CD8-positive, alpha-beta memory T cell (primary cell): ENCODE data around the gene MEAK7. TPM values are rescaled to one million over a fixed set of nuclear protein-coding genes. Genes with fewer than 3 reads are reported as not detected.
A peak's percentile ranks its signal among the peaks of the same experiment; 100 is the strongest.

Source experiments
- CTCF ChIA-PET: fragments of 350-600 bp; sonication (Branson Sonifier 250); formaldehyde crosslinking; loops from one replicate; lab custom pipeline; 2021; ENCODE audit warnings: antibody characterized with exemption; lab: Charles Lee
- POLR2A ChIA-PET: fragments of 350-600 bp; sonication (Branson Sonifier 250); formaldehyde crosslinking; loops from one replicate; lab custom pipeline; 2021; ENCODE audit warnings: antibody characterized with exemption; lab: Charles Lee
- DNase-seq, 5 donors: peaks; one replicate each; pipeline versions ENCODE4 v3.0.0 to v3.0.0-alpha.2; 2020 to 2022; ENCODE audit warnings: mixed read lengths in 1 of 5
- H3K27ac ChIP-seq: one replicate; pipeline ENCODE4 v1.7.0; 2013; ENCODE audit warnings: low read depth, mild to moderate bottlenecking, low read length, moderate library complexity
- H3K27me3 ChIP-seq: 2 replicates; pipeline ENCODE4 v1.7.0; 2013; ENCODE audit warnings: low read length, mild to moderate bottlenecking; ENCODE audit not compliant: insufficient read depth, poor library complexity, severe bottlenecking
- H3K36me3 ChIP-seq: 2 replicates; pipeline ENCODE4 v1.7.0; 2013; ENCODE audit warnings: mild to moderate bottlenecking, low read length, moderate library complexity; ENCODE audit not compliant: insufficient read depth
- H3K4me1 ChIP-seq: 2 replicates; pipeline ENCODE4 v1.7.0; 2013; ENCODE audit warnings: mild to moderate bottlenecking, low read length, moderate library complexity; ENCODE audit not compliant: insufficient read depth
- H3K4me3 ChIP-seq: 2 replicates; pipeline ENCODE4 v1.7.0; 2013; ENCODE audit warnings: mild to moderate bottlenecking, low read length
- H3K9me3 ChIP-seq: 2 replicates; pipeline ENCODE4 v1.7.0; 2013; ENCODE audit warnings: mild to moderate bottlenecking, low read length
- H3K27ac Mint-ChIP-seq, 8 donors: one replicate each; pipeline ENCODE4 v1.8.0; 2020 to 2021; ENCODE audit warnings: mixed read lengths in 8 of 8, mild to moderate bottlenecking in 6 of 8, inconsistent platforms in 3 of 8, moderate library complexity in 3 of 8
- H3K27me3 Mint-ChIP-seq, 2 donors: one replicate each; pipeline ENCODE4 v1.8.0; 2020 to 2021; ENCODE audit warnings: mixed read lengths in 2 of 2, mild to moderate bottlenecking in 1 of 2, moderate library complexity in 1 of 2
- H3K36me3 Mint-ChIP-seq, 3 donors: one replicate each; pipeline ENCODE4 v1.8.0; 2020 to 2021; ENCODE audit warnings: mixed read lengths in 3 of 3, inconsistent platforms in 1 of 3, mild to moderate bottlenecking in 1 of 3
- H3K4me1 Mint-ChIP-seq, 3 donors: one replicate each; pipeline ENCODE4 v1.8.0; 2020 to 2021; ENCODE audit warnings: mixed read lengths in 3 of 3, inconsistent platforms in 1 of 3, mild to moderate bottlenecking in 1 of 3
- H3K4me3 Mint-ChIP-seq, 7 donors: one replicate each; pipeline ENCODE4 v1.8.0; 2020 to 2021; ENCODE audit warnings: mixed read lengths in 7 of 7, mild to moderate bottlenecking in 6 of 7, moderate library complexity in 4 of 7, inconsistent platforms in 2 of 7
- H3K9me3 Mint-ChIP-seq, 5 donors: one replicate each; pipeline ENCODE4 v1.8.0; 2020 to 2022; ENCODE audit warnings: mixed read lengths in 5 of 5, mild to moderate bottlenecking in 3 of 5, moderate library complexity in 2 of 5, inconsistent platforms in 1 of 5
- polyA plus RNA-seq: library from polyadenylated mRNA; unstranded; fragments of 300-500 nt; fragmentation: Illumina TruSeq; gene quantifications from one replicate; pipeline ENCODE4 v1.2.3, GENCODE V29; 2021
- total RNA-seq, 2 experiments: library from RNA; stranded (reverse); gene quantifications; one replicate each; pipeline ENCODE4 v1.2.3, GENCODE V29; 2021

The MEAK7 gene
- total and polyA plus RNA-seq, 3 experiments from 2014 or later, result 6.7 to 7.8 (median 7.7) TPM

- no peaks in the 10 kb centered on the region for H3K4me1 Mint-ChIP-seq
- peaks cover 9 to 41% (median 11%) of the 10 kb centered on the region in 3 donors for H3K36me3 Mint-ChIP-seq
- H3K27me3 Mint-ChIP-seq, result no peaks in the 10 kb centered on the region
- no peak overlapping the region for H3K4me3 Mint-ChIP-seq
- peaks cover 0 to 7% (median 6%) of the 10 kb centered on the region in 5 donors for H3K9me3 Mint-ChIP-seq
- H3K4me1 ChIP-seq, result no peaks in the 10 kb centered on the region
- H3K36me3 ChIP-seq, result no peaks in the 10 kb centered on the region
- ChIA-PET CTCF (no interaction called here), POLR2A (no interaction called here)
- no peaks in the 10 kb centered on the region for H3K9me3 ChIP-seq
- DNase-seq, result no peak
- H3K27me3 ChIP-seq, result no peaks in the 10 kb centered on the region
- no peak overlapping the region for H3K27ac ChIP-seq
- H3K4me3 ChIP-seq, result no peak overlapping the region
- H3K27ac Mint-ChIP-seq, result peak overlapping the region in 2 of 8 donors; percentile 35 to 72
Observed at GRCh38 chr16:84461413-84462295, 42.8 kb downstream of the MEAK7 start.

GRCh38 chr16:84461029-84461412 lies 43.4 kb downstream of the MEAK7 start:
- H3K27ac Mint-ChIP-seq, result peak overlapping the region in 1 of 8 donors; percentile 35
- no peaks in the 10 kb centered on the region for H3K27me3 Mint-ChIP-seq
- no peak overlapping the region for H3K4me3 Mint-ChIP-seq
- DNase-seq, result no peak
- H3K4me1 Mint-ChIP-seq, result no peaks in the 10 kb centered on the region
- Histone ChIP-seq H3K9me3 (no peaks in the 10 kb centered on the region), H3K27ac (no peak overlapping the region), H3K4me3 (no peak overlapping the region), H3K36me3 (no peaks in the 10 kb centered on the region), H3K27me3 (no peaks in the 10 kb centered on the region), H3K4me1 (no peaks in the 10 kb centered on the region)
- ChIA-PET CTCF (no interaction called here), POLR2A (no interaction called here)
- H3K36me3 Mint-ChIP-seq, result peaks cover 5 to 36% (median 7%) of the 10 kb centered on the region in 3 donors
- peaks cover 0 to 3% (median 0%) of the 10 kb centered on the region in 5 donors for H3K9me3 Mint-ChIP-seq

GRCh38 chr16:84460406-84461028 lies 43.9 kb downstream of the MEAK7 start:
- peaks cover under 1 to 33% (median 7%) of the 10 kb centered on the region in 3 donors for H3K36me3 Mint-ChIP-seq
- H3K27ac Mint-ChIP-seq, result no peak overlapping the region
- H3K4me3 Mint-ChIP-seq, result no peak overlapping the region
- no peaks in the 10 kb centered on the region for H3K27me3 Mint-ChIP-seq
- Histone ChIP-seq H3K4me3 (no peak overlapping the region), H3K36me3 (no peaks in the 10 kb centered on the region), H3K27ac (no peak overlapping the region), H3K4me1 (no peaks in the 10 kb centered on the region), H3K9me3 (no peaks in the 10 kb centered on the region), H3K27me3 (no peaks in the 10 kb centered on the region)
- DNase-seq, result no peak
- peaks cover 0 to 3% (median 0%) of the 10 kb centered on the region in 5 donors for H3K9me3 Mint-ChIP-seq
- ChIA-PET POLR2A (no interaction called here), CTCF (no interaction called here)
- no peaks in the 10 kb centered on the region for H3K4me1 Mint-ChIP-seq

GRCh38 chr16:84459941-84460405 lies 44.5 kb downstream of the MEAK7 start:
- H3K27me3 ChIP-seq, result no peaks in the 10 kb centered on the region
- H3K4me1 ChIP-seq, result no peaks in the 10 kb centered on the region
- H3K4me3 ChIP-seq, result no peak overlapping the region
- H3K27ac Mint-ChIP-seq, result no peak overlapping the region
- ChIA-PET CTCF (no interaction called here), POLR2A (no interaction called here)
- H3K9me3 ChIP-seq, result no peaks in the 10 kb centered on the region
- no peak for DNase-seq
- H3K4me3 Mint-ChIP-seq, result no peak overlapping the region
- no peaks in the 10 kb centered on the region for H3K4me1 Mint-ChIP-seq
- no peaks in the 10 kb centered on the region for H3K27me3 Mint-ChIP-seq
- H3K27ac ChIP-seq, result no peak overlapping the region
- H3K36me3 ChIP-seq, result no peaks in the 10 kb centered on the region
- peaks cover 0 to 3% (median 0%) of the 10 kb centered on the region in 5 donors for H3K9me3 Mint-ChIP-seq
- H3K36me3 Mint-ChIP-seq, result peaks cover 0 to 32% (median 8%) of the 10 kb centered on the region in 3 donors

GRCh38 chr16:84459533-84459894 lies 44.9 kb downstream of the MEAK7 start:
- H3K9me3 ChIP-seq, result no peaks in the 10 kb centered on the region
- H3K4me1 ChIP-seq, result no peaks in the 10 kb centered on the region
- peaks cover 0 to 3% (median 0%) of the 10 kb centered on the region in 5 donors for H3K9me3 Mint-ChIP-seq
- ChIA-PET POLR2A (no interaction called here), CTCF (no interaction called here)
- no peak overlapping the region for H3K4me3 Mint-ChIP-seq
- no peak overlapping the region for H3K27ac ChIP-seq
- H3K36me3 Mint-ChIP-seq, result peaks cover 0 to 28% (median 4%) of the 10 kb centered on the region in 3 donors
- no peaks in the 10 kb centered on the region for H3K27me3 ChIP-seq
- no peaks in the 10 kb centered on the region for H3K27me3 Mint-ChIP-seq
- no peaks in the 10 kb centered on the region for H3K36me3 ChIP-seq
- H3K4me3 ChIP-seq, result no peak overlapping the region
- no peaks in the 10 kb centered on the region for H3K4me1 Mint-ChIP-seq
- H3K27ac Mint-ChIP-seq, result no peak overlapping the region
- no peak for DNase-seq

- Mint-ChIP-seq H3K9me3 (peaks cover 0 to 3% (median 0%) of the 10 kb centered on the region in 5 donors), H3K36me3 (peaks cover 0 to 24% (median 4%) of the 10 kb centered on the region in 3 donors), H3K27me3 (no peaks in the 10 kb centered on the region), H3K4me3 (no peak overlapping the region), H3K27ac (no peak overlapping the region), H3K4me1 (no peaks in the 10 kb centered on the region)
- Histone ChIP-seq H3K36me3 (no peaks in the 10 kb centered on the region), H3K27ac (no peak overlapping the region), H3K4me1 (no peaks in the 10 kb centered on the region), H3K9me3 (no peaks in the 10 kb centered on the region), H3K27me3 (no peaks in the 10 kb centered on the region), H3K4me3 (no peak overlapping the region)
- CTCF ChIA-PET, result no interaction called here
- POLR2A ChIA-PET, result no interaction called here
- no peak for DNase-seq
Observed at GRCh38 chr16:84458606-84459532, 45.6 kb downstream of the MEAK7 start.

GRCh38 chr16:84455031-84455430 lies 49.4 kb downstream of the MEAK7 start:
- peaks cover 0 to 3% (median 0%) of the 10 kb centered on the region in 3 donors for H3K36me3 Mint-ChIP-seq
- no peak overlapping the region for H3K4me3 Mint-ChIP-seq
- H3K27ac Mint-ChIP-seq, result no peak overlapping the region
- CTCF ChIA-PET, result no interaction called here
- H3K9me3 ChIP-seq, result no peaks in the 10 kb centered on the region
- H3K4me1 Mint-ChIP-seq, result no peaks in the 10 kb centered on the region
- no peaks in the 10 kb centered on the region for H3K4me1 ChIP-seq
- H3K9me3 Mint-ChIP-seq, result peaks cover 0 to 3% (median 0%) of the 10 kb centered on the region in 5 donors
- H3K27me3 ChIP-seq, result no peaks in the 10 kb centered on the region
- DNase-seq, result no peak
- no peak overlapping the region for H3K27ac ChIP-seq
- no peak overlapping the region for H3K4me3 ChIP-seq
- no peaks in the 10 kb centered on the region for H3K27me3 Mint-ChIP-seq
- no peaks in the 10 kb centered on the region for H3K36me3 ChIP-seq
- POLR2A ChIA-PET, result no interaction called here
